Tibial nerve (tissue), 4 donors: ENCODE measurements around the gene RRM1.

Experiments
- CTCF ChIP-seq, 5 experiments: fragments of 200-600 bp in 3 of 5; fragments of 450-650 bp in 2 of 5; sonication (generic) in 3 of 5; IDR thresholded peaks; one replicate each; pipeline ENCODE4 v1.5.1; 2016 to 2019; ENCODE audit warnings: antibody characterized with exemption in 5 of 5, mild to moderate bottlenecking in 3 of 5, moderate library complexity in 2 of 5
- EP300 ChIP-seq, 2 donors: sonication (generic); formaldehyde crosslinking; IDR thresholded peaks; one replicate each; pipeline ENCODE4 v1.6.1; 2017; ENCODE audit warnings: antibody characterized with exemption in 2 of 2, mild to moderate bottlenecking in 1 of 2
- POLR2A ChIP-seq, 2 donors: fragments of 450-650 bp; IDR thresholded peaks; one replicate each; pipeline ENCODE4 v1.6.1; 2017; ENCODE audit warnings: antibody characterized with exemption in 2 of 2, mild to moderate bottlenecking in 2 of 2, moderate library complexity in 2 of 2

- TF ChIP-seq CTCF (IDR thresholded peaks at IDR 0.05) (no peak), POLR2A (IDR thresholded peaks at IDR 0.05) (no peak), EP300 (IDR thresholded peaks at IDR 0.05) (no peak)
These were observed 45.6 kb downstream of the RRM1 start for GRCh38 chr11:4140067-4140636.
